Measurements from ENCODE around the gene KAZN.

Gene KAZN

GRCh38 chr1:15157524-15158399, 559.3 kb downstream of the KAZN start:
- Mint-ChIP-seq H3K4me1 (peaks cover 53% of the 10 kb centered on the region), H3K9me3 (no peaks in the 10 kb centered on the region), H3K27ac (no peak overlapping the region), H3K4me3 (no peak overlapping the region), H3K36me3 (ENCODE audit: low read depth) (no peaks in the 10 kb centered on the region), H3K27me3 (ENCODE audit: low read depth, poor library complexity) (peaks cover 19% of the 10 kb centered on the region)
- no peak for DNase-seq
- TF ChIP-seq, protein P1, sequence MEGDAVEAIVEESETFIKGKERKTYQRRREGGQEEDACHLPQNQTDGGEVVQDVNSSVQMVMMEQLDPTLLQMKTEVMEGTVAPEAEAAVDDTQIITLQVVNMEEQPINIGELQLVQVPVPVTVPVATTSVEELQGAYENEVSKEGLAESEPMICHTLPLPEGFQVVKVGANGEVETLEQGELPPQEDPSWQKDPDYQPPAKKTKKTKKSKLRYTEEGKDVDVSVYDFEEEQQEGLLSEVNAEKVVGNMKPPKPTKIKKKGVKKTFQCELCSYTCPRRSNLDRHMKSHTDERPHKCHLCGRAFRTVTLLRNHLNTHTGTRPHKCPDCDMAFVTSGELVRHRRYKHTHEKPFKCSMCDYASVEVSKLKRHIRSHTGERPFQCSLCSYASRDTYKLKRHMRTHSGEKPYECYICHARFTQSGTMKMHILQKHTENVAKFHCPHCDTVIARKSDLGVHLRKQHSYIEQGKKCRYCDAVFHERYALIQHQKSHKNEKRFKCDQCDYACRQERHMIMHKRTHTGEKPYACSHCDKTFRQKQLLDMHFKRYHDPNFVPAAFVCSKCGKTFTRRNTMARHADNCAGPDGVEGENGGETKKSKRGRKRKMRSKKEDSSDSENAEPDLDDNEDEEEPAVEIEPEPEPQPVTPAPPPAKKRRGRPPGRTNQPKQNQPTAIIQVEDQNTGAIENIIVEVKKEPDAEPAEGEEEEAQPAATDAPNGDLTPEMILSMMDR (IDR thresholded peaks at IDR 0.05) = no peak

DNA sequence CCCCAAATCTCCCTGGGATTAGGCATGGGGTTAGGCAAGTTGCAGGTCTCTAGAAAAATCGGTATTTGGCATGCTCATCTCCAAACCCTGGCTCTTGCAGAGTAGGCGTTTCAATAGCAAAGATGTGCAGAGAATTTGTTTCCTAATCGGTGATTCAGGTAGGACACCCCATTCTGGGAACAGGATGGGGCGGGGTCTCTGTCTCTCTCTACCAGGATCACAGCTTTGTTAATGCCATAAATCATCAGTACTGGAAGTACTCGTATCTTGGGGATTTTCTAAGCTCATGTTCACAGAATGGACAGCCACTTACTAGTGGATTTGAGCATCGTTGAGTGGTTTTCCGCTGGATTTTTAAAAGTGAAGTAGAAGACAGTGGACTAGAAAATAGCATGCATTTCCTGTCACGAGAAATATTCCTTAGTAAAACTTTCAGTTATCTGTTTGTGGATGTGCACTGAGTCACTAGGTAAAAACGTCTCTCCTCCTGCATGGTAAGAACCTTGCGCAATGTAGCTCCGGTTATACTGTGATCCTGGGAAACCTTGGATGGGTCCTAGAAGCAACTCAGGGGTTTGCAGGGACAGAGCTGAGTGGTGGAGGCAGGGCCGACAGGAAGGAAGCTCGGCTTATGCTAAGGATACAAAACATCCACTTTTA, 560.2 kb downstream of the KAZN start:
- TF ChIP-seq, protein P1 (IDR thresholded peaks at IDR 0.05) = no peak
- Mint-ChIP-seq H3K27ac (no peak overlapping the region), H3K4me3 (no peak overlapping the region), H3K36me3 (ENCODE audit: low read depth) (no peaks in the 10 kb centered on the region), H3K9me3 (no peaks in the 10 kb centered on the region), H3K4me1 (peaks cover 53% of the 10 kb centered on the region), H3K27me3 (ENCODE audit: low read depth, poor library complexity) (peaks cover 21% of the 10 kb centered on the region)
- DNase-seq = no peak

DNA sequence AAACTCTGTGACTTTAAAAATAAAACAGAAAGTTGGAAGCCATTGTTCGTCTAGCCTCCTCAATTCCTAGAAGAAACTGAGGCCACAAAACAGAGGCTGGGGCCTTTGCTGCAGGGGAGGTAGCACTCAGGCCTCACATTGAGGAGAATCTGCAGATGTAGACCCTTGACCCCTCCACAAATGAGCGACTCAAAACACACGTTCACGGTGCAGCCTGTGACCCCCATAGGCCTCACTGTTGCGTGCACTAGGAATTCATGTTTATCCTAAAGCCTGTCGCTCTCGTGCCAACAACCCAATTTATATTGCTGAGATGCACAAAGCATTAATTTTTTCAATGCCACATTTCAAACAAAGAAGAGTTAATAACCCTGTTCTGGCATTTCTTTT, 560.7 kb downstream of the KAZN start:
- no peaks in the 10 kb centered on the region for H3K36me3 Mint-ChIP-seq (ENCODE audit: low read depth)
- peaks cover under 1% of the 10 kb centered on the region for H3K9me3 Mint-ChIP-seq
- H3K4me3 Mint-ChIP-seq = no peak overlapping the region
- no peak for DNase-seq
- peaks cover 51% of the 10 kb centered on the region for H3K4me1 Mint-ChIP-seq
- TF ChIP-seq, protein P1 (IDR thresholded peaks at IDR 0.05) = no peak
- H3K27me3 Mint-ChIP-seq (ENCODE audit: low read depth, poor library complexity) = peaks cover 20% of the 10 kb centered on the region
- no peak overlapping the region for H3K27ac Mint-ChIP-seq

GRCh38 chr1:15160626-15161025, 562.1 kb downstream of the KAZN start:
- TF ChIP-seq, protein P1 (IDR thresholded peaks at IDR 0.05) = no peak
- Mint-ChIP-seq H3K4me3 (no peak overlapping the region), H3K9me3 (peaks cover 4% of the 10 kb centered on the region), H3K36me3 (ENCODE audit: low read depth) (no peaks in the 10 kb centered on the region), H3K27ac (no peak overlapping the region), H3K4me1 (peaks cover 42% of the 10 kb centered on the region), H3K27me3 (ENCODE audit: low read depth, poor library complexity) (peaks cover 12% of the 10 kb centered on the region)
- no peak for DNase-seq

DNA sequence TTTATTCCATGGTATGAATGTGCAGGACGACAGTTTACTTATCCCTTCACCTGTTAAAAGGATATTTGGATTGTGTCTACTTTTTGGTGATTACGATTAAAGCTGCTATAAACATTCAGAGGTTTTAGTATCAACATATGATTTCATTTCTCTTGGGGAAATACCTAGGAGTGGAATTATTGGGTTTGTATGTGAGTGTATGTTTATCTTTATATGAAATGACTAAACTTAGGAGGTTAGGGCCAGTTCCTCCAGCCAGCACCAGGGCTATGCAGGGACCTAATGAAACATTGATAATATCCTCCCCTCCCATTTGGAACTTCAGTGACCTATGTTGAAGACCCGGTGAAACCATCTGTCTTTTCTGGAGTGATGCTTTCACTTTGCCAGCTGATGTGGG, 568.9 kb downstream of the KAZN start:
- H3K4me1 Mint-ChIP-seq = peaks cover 15% of the 10 kb centered on the region

More for the DNA sequence above, 568.9 kb downstream of the KAZN start:
- DNase-seq = no peak
- TF ChIP-seq, protein P1 (IDR thresholded peaks at IDR 0.05) = no peak
- Mint-ChIP-seq H3K36me3 (ENCODE audit: low read depth) (no peaks in the 10 kb centered on the region), H3K27ac (no peak overlapping the region), H3K9me3 (peaks cover 4% of the 10 kb centered on the region), H3K4me3 (no peak overlapping the region), H3K27me3 (ENCODE audit: low read depth, poor library complexity) (peaks cover 6% of the 10 kb centered on the region)

Measured in nephron progenitor cell (in vitro differentiated cells).